ENCODE data around the gene CELF2. TPM values are rescaled to one million over a fixed set of nuclear protein-coding genes. Genes with fewer than 3 reads are reported as not detected.
A peak's percentile ranks its signal among the peaks of the same experiment; 100 is the strongest.

The CELF2 gene
- polyA plus RNA-seq, 1 experiment: 24.7 TPM

- DNase-seq (ENCODE audit: low read depth, low spot score): no peak
- CTCF ChIA-PET: no interaction called here
- H3K27ac ChIP-seq (ENCODE audit: low read depth, low read length): no peak overlapping the region
These were observed 587 bp upstream of the CELF2 start for GRCh38 chr10:11017000-11017569.

GRCh38 chr10:11018432-11018841 lies 765 bp downstream of the CELF2 start:
- no peak for DNase-seq (ENCODE audit: low read depth, low spot score)
- no peak overlapping the region for H3K27ac ChIP-seq (ENCODE audit: low read depth, low read length)
- CTCF ChIA-PET: interaction anchor here (0.9 kb wide), 1 partner anchor 1676 kb away, joined by 3 read pairs; no protein-coding TSS in a partner anchor
- no peaks in the 10 kb centered on the region; the same call in 1 of the 2 replicates for H3K9me3 ChIP-seq (ENCODE audit: control insufficient read depth, insufficient read depth, low read length)
- no peak for TF ChIP-seq CTCF (IDR thresholded peaks at IDR 0.05; ENCODE audit: low read depth, low read length)
- H3K27me3 ChIP-seq (ENCODE audit: control insufficient read depth, insufficient read depth, low read length): peaks cover 19% of the 10 kb centered on the region
- POLR2A ChIA-PET: interaction anchor here (0.7 kb wide), 1 partner anchor 1076 kb away, joined by 3 read pairs; no protein-coding TSS in a partner anchor
- peak overlapping the region; percentile 57 for H3K4me3 ChIP-seq (ENCODE audit: low read depth, low read length)

More at GRCh38 chr10:11017000-11017569, 587 bp upstream of the CELF2 start:
- Histone ChIP-seq H3K4me3 (ENCODE audit: low read depth, low read length) (peak overlapping the region; percentile 57), H3K9me3 (ENCODE audit: control insufficient read depth, insufficient read depth, low read length) (no peaks in the 10 kb centered on the region; the same call in 1 of the 2 replicates), H3K27me3 (ENCODE audit: control insufficient read depth, insufficient read depth, low read length) (peaks cover 29% of the 10 kb centered on the region)
- POLR2A ChIA-PET: no interaction called here
- TF ChIP-seq CTCF (IDR thresholded peaks at IDR 0.05; ENCODE audit: low read depth, low read length): no peak

- DNase-seq (ENCODE audit: low read depth, low spot score): no peak
- CTCF ChIA-PET: interaction anchor here (0.9 kb wide), 1 partner anchor 1677 kb away, joined by 3 read pairs; no protein-coding TSS in a partner anchor
- Histone ChIP-seq H3K27ac (ENCODE audit: low read depth, low read length) (no peak overlapping the region), H3K4me3 (ENCODE audit: low read depth, low read length) (peak overlapping the region; percentile 41), H3K9me3 (ENCODE audit: control insufficient read depth, insufficient read depth, low read length) (no peaks in the 10 kb centered on the region; the same call in 1 of the 2 replicates), H3K27me3 (ENCODE audit: control insufficient read depth, insufficient read depth, low read length) (peaks cover 19% of the 10 kb centered on the region)
- POLR2A ChIA-PET: interaction anchor here (0.7 kb wide), 1 partner anchor 1077 kb away, joined by 3 read pairs; no protein-coding TSS in a partner anchor
- TF ChIP-seq CTCF (IDR thresholded peaks at IDR 0.05; ENCODE audit: low read depth, low read length): no peak
These were observed 1.4 kb downstream of the CELF2 start for GRCh38 chr10:11018855-11019631.

- H3K4me3 ChIP-seq (ENCODE audit: low read depth, low read length): no peak overlapping the region
- no peak for DNase-seq (ENCODE audit: low read depth, low spot score)
- H3K27ac ChIP-seq (ENCODE audit: low read depth, low read length): no peak overlapping the region
- ChIA-PET CTCF (no interaction called here), POLR2A (no interaction called here)
- TF ChIP-seq CTCF (IDR thresholded peaks at IDR 0.05; ENCODE audit: low read depth, low read length): no peak
- H3K27me3 ChIP-seq (ENCODE audit: control insufficient read depth, insufficient read depth, low read length): peaks cover 19% of the 10 kb centered on the region
- H3K9me3 ChIP-seq (ENCODE audit: control insufficient read depth, insufficient read depth, low read length): no peaks in the 10 kb centered on the region; the same call in 1 of the 2 replicates
These were observed 2.3 kb downstream of the CELF2 start for GRCh38 chr10:11019724-11020547.

Data from AG04450 (cell line).